Measurements from ENCODE around the gene LHFPL2.

LHFPL2 gene

DNA sequence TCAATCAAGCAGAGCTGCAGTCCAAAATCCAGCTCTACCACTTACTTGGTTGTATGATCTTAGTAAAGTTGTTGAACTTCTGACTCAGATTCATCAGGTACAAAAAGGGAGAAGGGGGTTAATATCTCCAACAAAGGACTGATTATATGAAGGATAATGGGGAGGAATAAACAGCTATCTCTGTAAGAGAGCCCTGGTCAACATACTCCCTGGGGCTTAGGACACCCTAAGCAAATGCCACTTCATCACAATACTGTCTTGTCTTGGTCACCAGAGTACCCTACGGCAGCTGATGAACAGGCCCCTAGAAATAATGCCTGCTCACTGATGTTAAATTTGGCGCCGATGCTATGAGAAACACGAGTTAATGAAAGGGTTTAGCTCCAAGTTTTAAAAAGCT lies 34.8 kb downstream of the LHFPL2 start:
- DNase-seq, result no peak

GRCh38 chr5:78613151-78613533 lies 35.4 kb downstream of the LHFPL2 start:
- DNase-seq, result no peak

- no peak for DNase-seq
Observed at GRCh38 chr5:78612227-78613150, 36.1 kb downstream of the LHFPL2 start.

- no peak for DNase-seq
Observed at GRCh38 chr5:78611126-78611605, 37.4 kb downstream of the LHFPL2 start.

- DNase-seq, result no peak
Observed at GRCh38 chr5:78610636-78611035, 37.9 kb downstream of the LHFPL2 start.

DNA sequence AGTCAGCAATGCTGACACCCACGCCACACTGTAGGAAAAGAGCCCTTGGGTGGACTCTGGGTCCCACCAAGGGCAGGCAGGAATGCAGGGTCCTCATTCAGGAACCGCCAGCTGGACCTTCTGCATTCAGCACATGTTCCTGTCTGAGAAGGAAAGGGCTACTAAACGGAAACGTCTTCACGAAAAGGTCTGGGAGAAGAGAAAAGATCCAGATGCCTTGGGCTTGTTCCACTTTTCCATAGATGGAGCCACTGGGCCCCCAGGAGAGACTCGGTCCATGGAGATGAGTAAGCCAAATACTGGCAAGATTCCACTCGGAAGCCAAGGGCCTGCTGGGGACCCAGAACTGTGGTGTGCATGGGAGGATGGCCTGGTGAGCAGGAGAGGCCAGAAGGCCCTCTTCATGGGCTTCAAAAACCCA lies 38.4 kb downstream of the LHFPL2 start:
- no peak for DNase-seq

- no peak for DNase-seq
Observed at GRCh38 chr5:78607864-78608263, 40.7 kb downstream of the LHFPL2 start.

- DNase-seq, result no peak
Observed at GRCh38 chr5:78606241-78606640, 42.3 kb downstream of the LHFPL2 start.

DNA sequence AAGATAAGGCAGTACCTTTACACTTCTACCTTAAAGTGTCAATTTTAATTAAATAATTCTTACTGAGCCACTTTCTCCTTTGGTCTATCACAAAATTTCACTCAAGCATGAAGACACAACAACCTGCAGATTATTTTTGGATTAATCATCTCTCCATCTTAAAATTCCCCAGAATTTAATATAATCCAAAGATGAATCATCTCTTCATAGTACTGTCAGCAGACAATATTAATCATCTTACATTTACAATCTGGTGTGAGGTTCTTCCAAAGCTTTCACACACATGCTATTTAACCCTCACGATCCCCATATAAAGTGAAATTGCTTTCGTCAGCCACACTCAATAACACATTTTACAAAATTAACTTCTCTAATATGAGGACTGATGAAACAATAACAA lies 43.0 kb downstream of the LHFPL2 start:
- DNase-seq, result no peak

DNA sequence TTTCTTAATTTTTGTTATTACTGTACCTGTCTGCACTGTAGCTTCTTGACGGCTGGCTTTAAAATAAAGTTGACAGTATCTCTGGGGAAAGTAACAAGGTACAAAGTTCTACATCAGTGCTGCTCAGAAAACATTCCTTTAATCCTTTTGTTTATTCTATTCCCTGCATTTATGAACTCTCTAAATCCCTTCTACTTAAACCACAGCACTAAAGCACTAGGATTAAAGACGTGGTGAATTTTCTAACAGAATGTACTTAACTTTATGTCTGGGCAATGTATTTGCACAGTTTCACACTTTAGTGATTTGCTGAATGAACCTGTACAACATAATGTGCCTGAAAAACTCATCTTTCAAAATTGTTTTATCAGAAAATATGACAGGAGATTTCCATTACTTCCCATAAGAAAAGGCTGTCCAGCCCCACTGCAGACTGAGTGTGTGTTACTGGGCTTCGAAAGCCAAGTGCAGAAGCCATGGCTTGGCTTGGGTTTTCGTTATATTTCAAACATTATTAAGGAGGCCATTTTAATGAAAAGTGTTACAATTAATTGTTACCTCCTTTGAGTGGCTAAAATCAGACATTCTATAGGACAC lies 43.8 kb downstream of the LHFPL2 start:
- DNase-seq, result no peak

- DNase-seq, result no peak
Observed at GRCh38 chr5:78603636-78604175, 44.9 kb downstream of the LHFPL2 start.

- no peak for DNase-seq
Observed at GRCh38 chr5:78602400-78602799, 46.2 kb downstream of the LHFPL2 start.

- DNase-seq, result no peak
Observed at GRCh38 chr5:78601559-78602314, 46.8 kb downstream of the LHFPL2 start.

DNA sequence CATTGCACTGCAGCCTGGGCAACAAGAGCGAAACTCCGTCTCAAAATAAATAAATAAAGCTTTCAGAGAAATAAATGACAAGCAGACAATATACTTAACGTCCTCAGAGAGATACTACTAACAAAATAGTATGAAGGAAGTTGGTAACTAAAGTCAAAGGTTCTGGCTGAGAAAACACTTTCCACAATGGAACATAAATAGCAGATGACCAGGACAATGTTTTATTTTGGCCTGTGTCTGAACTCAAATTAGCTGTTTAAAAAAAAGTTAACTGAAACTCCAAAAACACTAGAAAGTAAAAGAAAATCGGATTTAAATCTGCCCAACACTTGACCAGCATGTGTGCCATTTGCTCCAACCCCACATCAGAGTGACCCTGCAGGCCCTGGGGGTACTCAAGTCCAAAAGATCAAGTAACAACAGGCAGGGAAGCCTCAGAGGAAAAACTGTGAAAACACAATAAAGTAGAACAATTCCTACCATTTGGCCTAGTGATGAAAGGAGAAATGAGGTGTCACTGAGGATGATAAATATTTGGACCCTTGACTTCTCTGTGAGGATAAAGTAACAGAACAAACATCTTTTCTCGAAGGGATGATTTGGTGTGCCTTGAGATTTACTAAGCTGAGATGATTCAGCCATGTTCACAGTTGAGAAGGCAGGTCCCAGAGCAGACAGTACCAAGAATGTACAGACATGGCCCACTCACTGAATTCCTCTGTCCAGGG lies 47.7 kb downstream of the LHFPL2 start:
- DNase-seq, result no peak

DNA sequence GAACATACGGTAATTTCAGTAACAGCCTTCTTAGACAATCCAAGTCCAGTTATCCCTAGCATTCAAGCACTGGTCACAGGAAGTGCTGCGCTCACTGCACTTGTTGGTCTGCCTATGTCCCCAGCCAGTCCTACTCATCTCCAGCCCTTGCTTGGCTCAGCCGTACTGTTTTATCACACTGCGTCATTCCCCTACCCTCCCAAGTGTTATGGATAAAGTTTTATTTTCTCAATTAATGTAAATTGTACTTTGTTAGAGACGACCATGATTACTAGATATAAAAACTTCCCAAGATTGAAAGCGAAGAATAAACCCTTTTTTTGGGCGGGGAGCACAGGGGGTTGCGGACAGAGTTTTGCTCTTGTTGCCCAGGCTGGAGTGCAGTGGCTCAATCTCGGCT lies 49.6 kb downstream of the LHFPL2 start:
- no peak for DNase-seq

DNA sequence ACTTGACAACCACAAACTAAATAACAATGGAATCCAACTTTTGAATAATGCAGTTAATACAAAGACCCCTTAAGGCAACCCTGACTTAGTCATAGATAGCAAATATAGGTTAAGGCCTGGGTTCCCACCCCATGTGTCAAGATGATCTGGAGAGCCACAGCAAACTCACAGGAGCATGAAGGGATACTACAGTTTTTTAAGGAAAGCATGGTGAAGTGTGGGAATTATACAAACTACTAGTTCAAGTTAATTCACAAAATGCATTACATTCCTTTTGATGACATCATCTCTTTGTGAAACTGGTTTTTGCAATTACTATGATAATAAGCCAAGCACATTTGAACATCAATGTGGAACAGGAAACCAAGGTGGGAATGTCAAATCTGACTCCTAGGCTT lies 50.6 kb downstream of the LHFPL2 start:
- DNase-seq, result no peak

GRCh38 chr5:78597068-78597973 lies 51.3 kb downstream of the LHFPL2 start:
- no peak for DNase-seq

DNA sequence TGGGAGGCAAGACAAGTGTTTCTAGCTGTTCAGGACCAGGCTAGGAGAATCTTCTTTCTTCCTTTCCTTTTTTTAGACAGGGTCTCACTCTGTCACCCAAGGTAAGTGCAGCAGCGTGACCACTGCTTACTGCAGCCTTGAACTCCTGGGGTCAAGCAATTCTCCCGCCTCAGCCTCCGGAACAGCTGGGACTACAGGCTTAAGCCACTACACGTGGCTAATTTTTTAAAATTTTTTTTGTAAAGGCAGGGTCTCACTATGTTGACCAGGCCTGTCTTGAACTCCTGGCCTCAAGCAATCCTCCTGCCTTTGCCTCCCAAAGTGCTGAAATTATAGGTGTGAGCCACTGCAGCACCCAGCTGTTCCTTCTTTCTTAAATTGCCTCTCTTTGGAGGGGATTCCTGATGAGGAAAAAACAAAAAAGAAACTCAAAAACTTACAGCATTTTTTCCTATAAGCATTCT lies 53.1 kb downstream of the LHFPL2 start:
- no peak for DNase-seq

- no peak for DNase-seq
Observed at GRCh38 chr5:78594610-78595457, 53.7 kb downstream of the LHFPL2 start.

DNA sequence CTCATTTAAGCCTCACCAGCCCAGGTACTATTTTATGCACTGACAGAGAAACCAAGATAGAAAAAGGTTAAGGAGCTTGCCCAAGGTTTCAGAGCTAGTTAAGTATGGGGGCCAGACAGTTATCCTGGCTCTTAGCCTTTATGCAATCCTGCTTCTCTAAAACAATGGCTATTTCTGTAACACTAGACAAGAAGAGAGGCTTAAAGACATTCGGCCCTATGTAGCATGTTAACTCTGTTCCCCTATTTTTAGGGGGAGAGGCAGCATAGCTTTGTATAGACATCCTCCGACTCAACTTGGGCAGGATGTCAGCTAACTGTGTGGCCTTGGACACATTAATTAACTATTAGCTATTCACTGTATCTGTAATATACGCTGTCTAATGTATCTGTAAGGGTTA lies 54.6 kb downstream of the LHFPL2 start:
- no peak for DNase-seq
